SK-N-SH (cell line): ENCODE measurements around the gene FOXA3. TPM values are rescaled to one million over a fixed set of nuclear protein-coding genes. Genes with fewer than 3 reads are reported as not detected.

ENCODE experiments used
- CTCF ChIA-PET: fragments of 300-600, 350-600 bp; formaldehyde crosslinking; extraction: SDS; loops from one replicate; lab custom pipeline; 2021; lab: Yijun Ruan, JAX
- POLR2A ChIA-PET: fragments of 350-600 bp; sonication (Branson Sonifier 250); formaldehyde crosslinking; extraction: SDS; loops from one replicate; lab custom pipeline; 2020; ENCODE audit warnings: antibody characterized with exemption, inconsistent platforms; lab: Yijun Ruan, JAX
- DNase-seq: peaks from one replicate; pipeline ENCODE4 v3.0.0; 2012
- H2AFZ ChIP-seq: fragments of 200-600 bp; sonication (generic); 2 replicates; pipeline ENCODE4 v1.8.1; 2016; ENCODE audit warnings: antibody characterized with exemption, mild to moderate bottlenecking, low read depth
- H3F3A ChIP-seq: fragments of 200-600 bp; sonication (generic); replicated peaks from 2 replicates; pipeline ENCODE3; 2016; ENCODE audit warnings: antibody characterized with exemption, mild to moderate bottlenecking; ENCODE audit not compliant: insufficient read depth
- H3K27ac ChIP-seq, 2 experiments: fragments of 200-500 bp in 1 of 2; fragments of 200-600 bp in 1 of 2; sonication (Bioruptor generic) in 1 of 2; sonication (generic), shearing (Covaris generic) in 1 of 2; 2 replicates each; pipeline versions ENCODE4 v1.5.1 to v1.6.1; 2014 to 2016; ENCODE audit warnings: low read depth in 2 of 2, inconsistent platforms in 1 of 2, low read length in 1 of 2, mild to moderate bottlenecking in 1 of 2, mixed read lengths in 1 of 2
- H3K27me3 ChIP-seq: fragments of 200-600 bp; sonication (generic), shearing (Covaris generic); 2 replicates; pipeline ENCODE4 v1.6.1; 2016; ENCODE audit warnings: mixed run types; ENCODE audit not compliant: insufficient read depth
- H3K36me3 ChIP-seq, 2 experiments: fragments of 200-500 bp in 1 of 2; fragments of 200-600 bp in 1 of 2; sonication (Bioruptor generic) in 1 of 2; sonication (generic) in 1 of 2; replicated peaks in 1 of 2; 2 replicates each; pipeline versions ENCODE3 to v1.5.1; 2014 to 2016; ENCODE audit warnings: low read length in 1 of 2, mild to moderate bottlenecking in 1 of 2; ENCODE audit not compliant: insufficient read depth in 2 of 2, control insufficient read depth in 1 of 2
- H3K4me1 ChIP-seq, 2 experiments: fragments of 200-500 bp in 1 of 2; fragments of 200-600 bp in 1 of 2; sonication (Bioruptor generic) in 1 of 2; sonication (generic), shearing (Covaris generic) in 1 of 2; 2 replicates each; pipeline versions ENCODE4 v1.5.1 to v1.6.1; 2014 to 2016; ENCODE audit warnings: low read depth in 1 of 2, low read length in 1 of 2, mixed run types in 1 of 2; ENCODE audit not compliant: insufficient read depth in 2 of 2, control insufficient read depth in 1 of 2
- H3K4me2 ChIP-seq: fragments of 200-600 bp; sonication (generic), shearing (Covaris generic); 2 replicates; pipeline ENCODE4 v1.6.1; 2017; ENCODE audit warnings: mixed run types
- H3K4me3 ChIP-seq, 2 experiments: fragments of 200-500 bp in 1 of 2; fragments of 200-600 bp in 1 of 2; sonication (Bioruptor generic) in 1 of 2; sonication (generic), shearing (Covaris generic) in 1 of 2; 2 replicates each; pipeline versions ENCODE4 v1.5.1 to v1.8.1; 2014 to 2016; ENCODE audit warnings: low read depth in 2 of 2, inconsistent platforms in 1 of 2, low read length in 1 of 2, mild to moderate bottlenecking in 1 of 2, mixed read lengths in 1 of 2, moderate library complexity in 1 of 2
- H3K79me2 ChIP-seq: fragments of 200-600 bp; sonication (generic); 2 replicates; pipeline ENCODE4 v1.8.1; 2017; ENCODE audit warnings: mild to moderate bottlenecking; ENCODE audit not compliant: insufficient read depth
- H3K9ac ChIP-seq: fragments of 200-600 bp; sonication (generic); 2 replicates; pipeline ENCODE4 v1.6.1; 2017; ENCODE audit warnings: mixed run types
- H3K9me2 ChIP-seq: fragments of 200-600 bp; sonication (generic); 2 replicates; pipeline ENCODE4 v1.6.1; 2017; ENCODE audit warnings: mixed run types
- H3K9me3 ChIP-seq: fragments of 200-600 bp; sonication (generic); 2 replicates; pipeline ENCODE4 v1.6.1; 2017; ENCODE audit warnings: mixed run types, mild to moderate bottlenecking, moderate library complexity
- H4K20me1 ChIP-seq: fragments of 200-600 bp; sonication (generic); 2 replicates; pipeline ENCODE4 v1.6.1; 2017; ENCODE audit warnings: mild to moderate bottlenecking, mixed run types; ENCODE audit not compliant: insufficient read depth
- CHD2 ChIP-seq: fragments of 150-350 bp; IDR thresholded peaks from 2 replicates; pipeline ENCODE4 v1.6.1; 2018; ENCODE audit warnings: low read length; ENCODE audit not compliant: partially characterized antibody
- ELF1 ChIP-seq: IDR thresholded peaks from 2 replicates; pipeline ENCODE4 v1.4.0; 2012
- EZH2phosphoT487 ChIP-seq: fragments of 200-600 bp; sonication (generic); IDR thresholded peaks from 2 replicates; pipeline ENCODE4 v1.6.1; 2017; ENCODE audit warnings: low read depth, mixed run types, mild to moderate bottlenecking, antibody characterized with exemption, moderate library complexity, borderline replicate concordance
- MAX ChIP-seq: IDR thresholded peaks from 2 replicates; pipeline ENCODE4 v1.4.0; 2012; ENCODE audit warnings: low read depth
- MEF2A ChIP-seq: IDR thresholded peaks from 2 replicates; pipeline ENCODE4 v1.4.0; 2012; ENCODE audit warnings: low read depth, borderline replicate concordance
- MXI1 ChIP-seq: IDR thresholded peaks from 2 replicates; pipeline ENCODE4 v1.6.1; 2012; ENCODE audit warnings: mild to moderate bottlenecking, low read depth, low read length, improper control_type of control experiment
- NRF1 ChIP-seq: IDR thresholded peaks from 2 replicates; pipeline ENCODE4 v1.6.1; 2012; ENCODE audit warnings: low read depth, mild to moderate bottlenecking, low read length
- RCOR1 ChIP-seq: fragments of 150-350 bp; IDR thresholded peaks from 2 replicates; pipeline ENCODE4 v1.6.1; 2017; ENCODE audit warnings: antibody characterized with exemption, low read length
- RFX5 ChIP-seq: IDR thresholded peaks from 2 replicates; pipeline ENCODE4 v1.6.1; 2012; ENCODE audit warnings: mild to moderate bottlenecking, improper control_type of control experiment, low read length
- SIN3A ChIP-seq: IDR thresholded peaks from 2 replicates; pipeline ENCODE4 v1.6.1; 2012; ENCODE audit warnings: low read depth, mild to moderate bottlenecking, low read length, moderate library complexity, borderline replicate concordance
- TCF12 ChIP-seq: IDR thresholded peaks from 2 replicates; pipeline ENCODE4 v1.4.0; 2012
- WGBS: methylation state at CpG from one replicate; pipeline ENCODE4 v1.1.6; 2017; ENCODE audit warnings: low lambda C conversion rate; 5-methylcytosine and 5-hydroxymethylcytosine counted together
- polyA plus RNA-seq, 3 experiments: library from polyadenylated mRNA; depleted of rRNA; stranded (reverse); fragments of >200 nt; gene quantifications; 2 replicates each; pipeline ENCODE4 v1.2.3, GENCODE V29; 2012
- TF ChIP-seq, protein P1 (sequence below): IDR thresholded peaks from 2 replicates; pipeline ENCODE4 v1.6.1; 2012; ENCODE audit warnings: mild to moderate bottlenecking, low read depth, low read length, moderate library complexity
- TF ChIP-seq, protein P2 (sequence below): fragments of 150-350 bp; IDR thresholded peaks from 2 replicates; pipeline ENCODE4 v1.6.1; 2016; ENCODE audit warnings: mild to moderate bottlenecking, low read depth, low read length
- TF ChIP-seq, protein P3 (sequence below): IDR thresholded peaks from 2 replicates; pipeline ENCODE4; 2012

The FOXA3 gene
- polyA plus RNA-seq, 1 of the 3 experiments (the other 2 are of a cell fraction) = 1.5 TPM

- DNase-seq = no peak
- POLR2A ChIA-PET = no interaction called here
- WGBS = 89% methylated on average over 9 of the region's 16 CpGs
Observed at GRCh38 chr19:45854167-45854778, 9.9 kb upstream of the FOXA3 start.

DNA sequence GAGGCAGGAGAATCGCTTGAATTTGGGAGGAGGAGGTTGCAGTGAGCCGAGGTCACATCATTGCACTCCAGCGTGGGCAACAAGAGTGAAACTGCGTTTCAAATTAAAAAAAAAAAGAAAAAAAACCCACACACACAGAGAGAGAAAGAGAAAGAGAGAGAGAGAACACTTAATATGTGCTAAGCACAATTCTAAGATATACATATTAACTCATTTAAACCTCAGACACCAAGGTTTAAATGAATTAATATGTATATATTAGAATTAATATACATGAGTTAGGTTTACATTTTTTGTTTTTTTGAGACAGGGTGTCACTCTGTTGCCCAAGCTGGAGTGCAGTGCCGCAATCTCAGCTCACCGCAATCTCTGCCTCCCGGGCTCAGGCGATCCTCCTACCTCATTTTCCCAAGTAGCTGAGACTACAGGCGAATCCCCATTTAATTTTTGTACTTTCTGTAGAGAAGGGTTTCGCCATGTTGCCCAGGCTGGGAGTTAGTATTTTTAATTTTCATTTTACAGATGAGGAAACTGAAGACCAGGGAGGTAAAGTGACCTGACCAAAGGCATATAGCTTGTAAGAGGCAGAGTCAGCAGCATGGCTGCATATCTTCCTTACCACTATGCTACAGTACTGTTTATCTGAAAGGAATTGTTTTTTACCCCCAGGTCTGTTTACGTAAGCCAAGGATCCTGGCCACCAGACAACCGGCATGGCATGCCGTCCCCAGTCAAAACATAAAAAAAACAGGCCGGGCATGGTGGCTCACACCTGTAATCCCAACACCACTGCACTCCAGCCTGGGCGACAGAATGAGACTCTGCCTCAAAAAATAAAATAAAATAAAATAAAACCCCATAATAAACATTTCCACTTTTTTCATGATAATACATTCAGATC is 3.5 kb upstream of the FOXA3 start:
- Histone ChIP-seq H4K20me1 (0 out of 2 replicates have a peak, but pooled peaks cover 10% of the 10 kb centered on the region), H3K9ac (no peak overlapping the region), H3K36me3 (peaks cover 5 to 33% of the 10 kb centered on the region in 2 experiments), H3K4me3 (no peak overlapping the region), H3F3A (peaks cover 14% of the 10 kb centered on the region), H3K79me2 (peaks cover 72% of the 10 kb centered on the region), H3K9me3 (no peaks in the 10 kb centered on the region), H3K27me3 (peaks cover 19% of the 10 kb centered on the region; the same call in 1 of the 2 replicates), H3K4me2 (no peak overlapping the region; the same call in 1 of the 2 replicates), H3K9me2 (no peaks in the 10 kb centered on the region), H3K4me1 (peaks cover 0 to 6% of the 10 kb centered on the region in 2 experiments; a peak in 2 of 4 replicates), H2AFZ (no peak overlapping the region), H3K27ac (no peak overlapping the region)
- WGBS = 93% methylated on average over 15 of the region's 15 CpGs
- ChIA-PET CTCF (interaction anchor here (1.2 to 1.6 kb wide), 4 partner anchors 22 to 183 kb away, joined by 3 to 5 read pairs (median 4); no protein-coding TSS in a partner anchor), POLR2A (no interaction called here)
- DNase-seq = no peak
- TF ChIP-seq MAX (no peak), ELF1 (no peak), RFX5 (no peak), NRF1 (no peak), TCF12 (no peak), MEF2A (no peak), EZH2phosphoT487 (no peak), CHD2 (no peak), SIN3A (no peak)
- TF ChIP-seq, protein P1, sequence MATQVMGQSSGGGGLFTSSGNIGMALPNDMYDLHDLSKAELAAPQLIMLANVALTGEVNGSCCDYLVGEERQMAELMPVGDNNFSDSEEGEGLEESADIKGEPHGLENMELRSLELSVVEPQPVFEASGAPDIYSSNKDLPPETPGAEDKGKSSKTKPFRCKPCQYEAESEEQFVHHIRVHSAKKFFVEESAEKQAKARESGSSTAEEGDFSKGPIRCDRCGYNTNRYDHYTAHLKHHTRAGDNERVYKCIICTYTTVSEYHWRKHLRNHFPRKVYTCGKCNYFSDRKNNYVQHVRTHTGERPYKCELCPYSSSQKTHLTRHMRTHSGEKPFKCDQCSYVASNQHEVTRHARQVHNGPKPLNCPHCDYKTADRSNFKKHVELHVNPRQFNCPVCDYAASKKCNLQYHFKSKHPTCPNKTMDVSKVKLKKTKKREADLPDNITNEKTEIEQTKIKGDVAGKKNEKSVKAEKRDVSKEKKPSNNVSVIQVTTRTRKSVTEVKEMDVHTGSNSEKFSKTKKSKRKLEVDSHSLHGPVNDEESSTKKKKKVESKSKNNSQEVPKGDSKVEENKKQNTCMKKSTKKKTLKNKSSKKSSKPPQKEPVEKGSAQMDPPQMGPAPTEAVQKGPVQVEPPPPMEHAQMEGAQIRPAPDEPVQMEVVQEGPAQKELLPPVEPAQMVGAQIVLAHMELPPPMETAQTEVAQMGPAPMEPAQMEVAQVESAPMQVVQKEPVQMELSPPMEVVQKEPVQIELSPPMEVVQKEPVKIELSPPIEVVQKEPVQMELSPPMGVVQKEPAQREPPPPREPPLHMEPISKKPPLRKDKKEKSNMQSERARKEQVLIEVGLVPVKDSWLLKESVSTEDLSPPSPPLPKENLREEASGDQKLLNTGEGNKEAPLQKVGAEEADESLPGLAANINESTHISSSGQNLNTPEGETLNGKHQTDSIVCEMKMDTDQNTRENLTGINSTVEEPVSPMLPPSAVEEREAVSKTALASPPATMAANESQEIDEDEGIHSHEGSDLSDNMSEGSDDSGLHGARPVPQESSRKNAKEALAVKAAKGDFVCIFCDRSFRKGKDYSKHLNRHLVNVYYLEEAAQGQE = no peak
- TF ChIP-seq, protein P2, sequence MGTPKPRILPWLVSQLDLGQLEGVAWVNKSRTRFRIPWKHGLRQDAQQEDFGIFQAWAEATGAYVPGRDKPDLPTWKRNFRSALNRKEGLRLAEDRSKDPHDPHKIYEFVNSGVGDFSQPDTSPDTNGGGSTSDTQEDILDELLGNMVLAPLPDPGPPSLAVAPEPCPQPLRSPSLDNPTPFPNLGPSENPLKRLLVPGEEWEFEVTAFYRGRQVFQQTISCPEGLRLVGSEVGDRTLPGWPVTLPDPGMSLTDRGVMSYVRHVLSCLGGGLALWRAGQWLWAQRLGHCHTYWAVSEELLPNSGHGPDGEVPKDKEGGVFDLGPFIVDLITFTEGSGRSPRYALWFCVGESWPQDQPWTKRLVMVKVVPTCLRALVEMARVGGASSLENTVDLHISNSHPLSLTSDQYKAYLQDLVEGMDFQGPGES = no peak

More at GRCh38 chr19:45854167-45854778, 9.9 kb upstream of the FOXA3 start:
- no peaks in the 10 kb centered on the region for H3K27me3 ChIP-seq
- no peak overlapping the region for H3K27ac ChIP-seq
- peaks cover 47% of the 10 kb centered on the region for H3K79me2 ChIP-seq
- no peaks in the 10 kb centered on the region for H3K4me1 ChIP-seq
- H2AFZ ChIP-seq = no peak overlapping the region
- no peak overlapping the region for H3K4me3 ChIP-seq
- H3K9me2 ChIP-seq = no peaks in the 10 kb centered on the region
- no peaks in the 10 kb centered on the region for H3F3A ChIP-seq
- peaks cover 45 to 46% of the 10 kb centered on the region in 2 experiments for H3K36me3 ChIP-seq
- CTCF ChIA-PET = interaction anchor here (0.7 to 2.1 kb wide), 3 partner anchors 10 to 38 kb away, joined by 4 to 8 read pairs (median 7); partner anchors contain the start of gene FOXA3
- TF ChIP-seq NRF1 (no peak), MXI1 (no peak), RCOR1 (no peak), SIN3A (no peak)
- TF ChIP-seq, protein P2 = no peak
- TF ChIP-seq, protein P3, sequence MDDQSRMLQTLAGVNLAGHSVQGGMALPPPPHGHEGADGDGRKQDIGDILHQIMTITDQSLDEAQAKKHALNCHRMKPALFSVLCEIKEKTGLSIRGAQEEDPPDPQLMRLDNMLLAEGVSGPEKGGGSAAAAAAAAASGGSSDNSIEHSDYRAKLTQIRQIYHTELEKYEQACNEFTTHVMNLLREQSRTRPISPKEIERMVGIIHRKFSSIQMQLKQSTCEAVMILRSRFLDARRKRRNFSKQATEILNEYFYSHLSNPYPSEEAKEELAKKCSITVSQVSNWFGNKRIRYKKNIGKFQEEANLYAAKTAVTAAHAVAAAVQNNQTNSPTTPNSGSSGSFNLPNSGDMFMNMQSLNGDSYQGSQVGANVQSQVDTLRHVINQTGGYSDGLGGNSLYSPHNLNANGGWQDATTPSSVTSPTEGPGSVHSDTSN = no peak
- no peak overlapping the region for H3K9ac ChIP-seq
- 0 out of 2 replicates have a peak, but pooled peaks cover 16% of the 10 kb centered on the region for H4K20me1 ChIP-seq
- H3K4me2 ChIP-seq = no peak overlapping the region
- no peaks in the 10 kb centered on the region for H3K9me3 ChIP-seq
